ENCODE measurements around the gene TTC4. TPM values are rescaled to one million over a fixed set of nuclear protein-coding genes. Genes with fewer than 3 reads are reported as not detected.

TTC4 gene
- total RNA-seq, 1 experiment from 2014 or later = 26.3 TPM

DNA sequence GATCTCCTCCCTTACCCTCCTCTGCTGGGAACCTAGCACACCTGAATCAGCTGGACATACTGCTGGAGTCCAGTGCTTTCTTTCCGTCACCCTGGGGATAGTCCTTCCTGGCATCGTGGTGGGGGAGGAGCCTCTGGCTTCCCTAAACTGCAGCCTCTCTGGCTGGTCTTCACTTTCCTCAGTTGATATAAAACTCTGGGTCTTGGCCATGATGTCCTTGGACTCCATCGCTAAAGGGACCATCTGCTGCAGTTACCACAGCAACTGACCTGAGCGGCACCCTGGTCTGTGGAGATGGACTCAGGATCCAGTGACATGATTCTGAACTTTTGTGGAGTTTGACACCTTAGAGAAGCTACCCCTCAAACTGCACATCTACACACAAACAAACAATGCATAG lies 25.9 kb downstream of the TTC4 start:
- no peak for ATAC-seq
- TF ChIP-seq POLR2AphosphoS5 (IDR thresholded peaks at IDR 0.05; ENCODE audit: low read depth, low read length) = no peak
- no peak for TF ChIP-seq EZH2phosphoT487 (IDR thresholded peaks at IDR 0.05; ENCODE audit: borderline replicate concordance)
- TF ChIP-seq, protein P1, sequence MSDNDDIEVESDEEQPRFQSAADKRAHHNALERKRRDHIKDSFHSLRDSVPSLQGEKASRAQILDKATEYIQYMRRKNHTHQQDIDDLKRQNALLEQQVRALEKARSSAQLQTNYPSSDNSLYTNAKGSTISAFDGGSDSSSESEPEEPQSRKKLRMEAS (IDR thresholded peaks at IDR 0.05) = no peak
- no peak for TF ChIP-seq JUND (IDR thresholded peaks at IDR 0.05)
- no peak for TF ChIP-seq SP1 (IDR thresholded peaks at IDR 0.05; ENCODE audit: low read depth)
- TF ChIP-seq, protein P2, sequence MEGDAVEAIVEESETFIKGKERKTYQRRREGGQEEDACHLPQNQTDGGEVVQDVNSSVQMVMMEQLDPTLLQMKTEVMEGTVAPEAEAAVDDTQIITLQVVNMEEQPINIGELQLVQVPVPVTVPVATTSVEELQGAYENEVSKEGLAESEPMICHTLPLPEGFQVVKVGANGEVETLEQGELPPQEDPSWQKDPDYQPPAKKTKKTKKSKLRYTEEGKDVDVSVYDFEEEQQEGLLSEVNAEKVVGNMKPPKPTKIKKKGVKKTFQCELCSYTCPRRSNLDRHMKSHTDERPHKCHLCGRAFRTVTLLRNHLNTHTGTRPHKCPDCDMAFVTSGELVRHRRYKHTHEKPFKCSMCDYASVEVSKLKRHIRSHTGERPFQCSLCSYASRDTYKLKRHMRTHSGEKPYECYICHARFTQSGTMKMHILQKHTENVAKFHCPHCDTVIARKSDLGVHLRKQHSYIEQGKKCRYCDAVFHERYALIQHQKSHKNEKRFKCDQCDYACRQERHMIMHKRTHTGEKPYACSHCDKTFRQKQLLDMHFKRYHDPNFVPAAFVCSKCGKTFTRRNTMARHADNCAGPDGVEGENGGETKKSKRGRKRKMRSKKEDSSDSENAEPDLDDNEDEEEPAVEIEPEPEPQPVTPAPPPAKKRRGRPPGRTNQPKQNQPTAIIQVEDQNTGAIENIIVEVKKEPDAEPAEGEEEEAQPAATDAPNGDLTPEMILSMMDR (IDR thresholded peaks at IDR 0.05 in 2 of 3, conservative IDR thresholded peaks at IDR 0.05 in 1 of 3; ENCODE audit: borderline replicate concordance in 1 of 3, insufficient read depth in 1 of 3, low read depth in 2 of 3, low read length in 2 of 3) = no peak
- no peak for TF ChIP-seq RAD21 (IDR thresholded peaks at IDR 0.05; ENCODE audit: low read depth)
- TF ChIP-seq EZH2 (IDR thresholded peaks at IDR 0.05) = no peak
- no peak for TF ChIP-seq FOSL1 (IDR thresholded peaks at IDR 0.05; ENCODE audit: low read depth)
- TF ChIP-seq CBX3 (IDR thresholded peaks at IDR 0.05; ENCODE audit: low read depth) = no peak
- TF ChIP-seq POLR2A (IDR thresholded peaks at IDR 0.05; ENCODE audit: borderline replicate concordance, extremely low read depth, insufficient read depth, insufficient read length) = no peak
- no peak for TF ChIP-seq YY1 (IDR thresholded peaks at IDR 0.05; ENCODE audit: extremely low read depth, insufficient replicate concordance, low read depth, low read length)
- no peak for TF ChIP-seq EGR1 (IDR thresholded peaks at IDR 0.05; ENCODE audit: low read depth)
- TF ChIP-seq SIN3A (IDR thresholded peaks at IDR 0.05; ENCODE audit: low read depth) = no peak
- no peak for TF ChIP-seq ELF1 (IDR thresholded peaks at IDR 0.05; ENCODE audit: borderline replicate concordance, low read depth)
- TF ChIP-seq ZNF274 (IDR thresholded peaks at IDR 0.05; ENCODE audit: low read depth, low read length) = no peak
- TF ChIP-seq CEBPB (IDR thresholded peaks at IDR 0.05; ENCODE audit: low read depth) = no peak
- TF ChIP-seq, protein P3, sequence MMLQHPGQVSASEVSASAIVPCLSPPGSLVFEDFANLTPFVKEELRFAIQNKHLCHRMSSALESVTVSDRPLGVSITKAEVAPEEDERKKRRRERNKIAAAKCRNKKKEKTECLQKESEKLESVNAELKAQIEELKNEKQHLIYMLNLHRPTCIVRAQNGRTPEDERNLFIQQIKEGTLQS (IDR thresholded peaks at IDR 0.05) = no peak
- TF ChIP-seq, protein P4, sequence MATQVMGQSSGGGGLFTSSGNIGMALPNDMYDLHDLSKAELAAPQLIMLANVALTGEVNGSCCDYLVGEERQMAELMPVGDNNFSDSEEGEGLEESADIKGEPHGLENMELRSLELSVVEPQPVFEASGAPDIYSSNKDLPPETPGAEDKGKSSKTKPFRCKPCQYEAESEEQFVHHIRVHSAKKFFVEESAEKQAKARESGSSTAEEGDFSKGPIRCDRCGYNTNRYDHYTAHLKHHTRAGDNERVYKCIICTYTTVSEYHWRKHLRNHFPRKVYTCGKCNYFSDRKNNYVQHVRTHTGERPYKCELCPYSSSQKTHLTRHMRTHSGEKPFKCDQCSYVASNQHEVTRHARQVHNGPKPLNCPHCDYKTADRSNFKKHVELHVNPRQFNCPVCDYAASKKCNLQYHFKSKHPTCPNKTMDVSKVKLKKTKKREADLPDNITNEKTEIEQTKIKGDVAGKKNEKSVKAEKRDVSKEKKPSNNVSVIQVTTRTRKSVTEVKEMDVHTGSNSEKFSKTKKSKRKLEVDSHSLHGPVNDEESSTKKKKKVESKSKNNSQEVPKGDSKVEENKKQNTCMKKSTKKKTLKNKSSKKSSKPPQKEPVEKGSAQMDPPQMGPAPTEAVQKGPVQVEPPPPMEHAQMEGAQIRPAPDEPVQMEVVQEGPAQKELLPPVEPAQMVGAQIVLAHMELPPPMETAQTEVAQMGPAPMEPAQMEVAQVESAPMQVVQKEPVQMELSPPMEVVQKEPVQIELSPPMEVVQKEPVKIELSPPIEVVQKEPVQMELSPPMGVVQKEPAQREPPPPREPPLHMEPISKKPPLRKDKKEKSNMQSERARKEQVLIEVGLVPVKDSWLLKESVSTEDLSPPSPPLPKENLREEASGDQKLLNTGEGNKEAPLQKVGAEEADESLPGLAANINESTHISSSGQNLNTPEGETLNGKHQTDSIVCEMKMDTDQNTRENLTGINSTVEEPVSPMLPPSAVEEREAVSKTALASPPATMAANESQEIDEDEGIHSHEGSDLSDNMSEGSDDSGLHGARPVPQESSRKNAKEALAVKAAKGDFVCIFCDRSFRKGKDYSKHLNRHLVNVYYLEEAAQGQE (IDR thresholded peaks at IDR 0.05; ENCODE audit: low read depth) = no peak
- H3K79me2 ChIP-seq (ENCODE audit: insufficient read depth, low read length) = no peaks in the 10 kb centered on the region
- H3K9me3 ChIP-seq (ENCODE audit: control insufficient read depth in 1 of 2, insufficient read depth in 1 of 2, low read depth in 1 of 2, low read length in 2 of 2) = no peaks in the 10 kb centered on the region
- no peak overlapping the region for H2AFZ ChIP-seq (ENCODE audit: low read depth, low read length, poor library complexity, severe bottlenecking)
- H3K9ac ChIP-seq (ENCODE audit: low read length) = no peak overlapping the region
- CTCF ChIA-PET = no interaction called here
- H3K27ac ChIP-seq (ENCODE audit: low read depth, low read length) = no peak overlapping the region
- intact Hi-C loops (cut with micrococcal nuclease) = no loop called here
- POLR2A ChIA-PET = no interaction called here
- no peak overlapping the region for H3K4me3 ChIP-seq (replicated peaks in 1 of 2; ENCODE audit: low read depth in 1 of 2, low read length in 2 of 2)
- H4K20me1 ChIP-seq (ENCODE audit: insufficient read depth) = no peaks in the 10 kb centered on the region
- RAD21 ChIA-PET (ENCODE audit: low non-redundant PET in 1 of 2, low total read pairs in 2 of 2, uncharacterized antibody in 2 of 2, unreplicated experiment in 2 of 2) = no interaction called here
- H3K4me1 ChIP-seq (ENCODE audit: control insufficient read depth in 1 of 2, insufficient read depth in 2 of 2, low read length in 2 of 2) = no peaks in the 10 kb centered on the region
- no peak for DNase-seq (ENCODE audit: low read depth, low spot score)
- no peak overlapping the region for H3K4me2 ChIP-seq (ENCODE audit: low read length)
- H3K36me3 ChIP-seq (ENCODE audit: control insufficient read depth in 1 of 2, insufficient read depth in 2 of 2, low read length in 2 of 2) = peaks cover 34 to 37% of the 10 kb centered on the region in 2 experiments; a peak in 3 of 4 replicates
- BruUV-seq (replicated peaks) = TSS peak; percentile 17
- no peaks in the 10 kb centered on the region for H3K9me2 ChIP-seq (ENCODE audit: insufficient read depth)
- no peaks in the 10 kb centered on the region for H3K27me3 ChIP-seq (ENCODE audit: insufficient read depth, low read length)

Data from HCT116 (cell line).